HFFc6 (cell line): ENCODE data around the gene MYADML2. TPM values are rescaled to one million over a fixed set of nuclear protein-coding genes. Genes with fewer than 3 reads are reported as not detected.

Experiments used
- DNase-seq: peaks from one replicate; pipeline ENCODE4 v3.0.0-alpha.2; 2018
- H3K27ac Mint-ChIP-seq: 2 replicates; pipeline ENCODE4 v1.8.0; 2020; ENCODE audit warnings: mild to moderate bottlenecking, mixed read lengths
- H3K27me3 Mint-ChIP-seq: 2 replicates; pipeline ENCODE4 v1.8.0; 2021; ENCODE audit warnings: mild to moderate bottlenecking, moderate library complexity, mixed read lengths; ENCODE audit not compliant: insufficient read depth
- H3K36me3 Mint-ChIP-seq: 2 replicates; pipeline ENCODE4 v1.8.0; 2021; ENCODE audit warnings: low read depth, mixed read lengths
- H3K4me1 Mint-ChIP-seq: 2 replicates; pipeline ENCODE4 v1.8.0; 2020; ENCODE audit warnings: low read depth, mixed read lengths
- H3K4me3 Mint-ChIP-seq: 2 replicates; pipeline ENCODE4 v1.8.0; 2020; ENCODE audit warnings: mild to moderate bottlenecking, moderate library complexity, mixed read lengths
- H3K9me3 Mint-ChIP-seq: 2 replicates; pipeline ENCODE4 v1.8.0; 2020; ENCODE audit warnings: mild to moderate bottlenecking, mixed read lengths
- total RNA-seq, 6 experiments: library from RNA; stranded (reverse); fragmentation: NEBNext Ultra II Directional; extraction: Animal tissue kit (Norgen Biotek cat#: 25700); gene quantifications; 2 replicates in 1 of 6; 3 replicates in 5 of 6; pipeline ENCODE4 v1.2.3, GENCODE V29; 2021
- TF ChIP-seq, protein P1 (sequence below): fragments of 200-600 bp; sonication (generic); IDR thresholded peaks from 2 replicates; pipeline ENCODE4 v1.5.0; 2021; ENCODE audit warnings: antibody characterized with exemption, mild to moderate bottlenecking

MYADML2 gene
- total RNA-seq, 6 experiments from 2014 or later, result not detected

DNA sequence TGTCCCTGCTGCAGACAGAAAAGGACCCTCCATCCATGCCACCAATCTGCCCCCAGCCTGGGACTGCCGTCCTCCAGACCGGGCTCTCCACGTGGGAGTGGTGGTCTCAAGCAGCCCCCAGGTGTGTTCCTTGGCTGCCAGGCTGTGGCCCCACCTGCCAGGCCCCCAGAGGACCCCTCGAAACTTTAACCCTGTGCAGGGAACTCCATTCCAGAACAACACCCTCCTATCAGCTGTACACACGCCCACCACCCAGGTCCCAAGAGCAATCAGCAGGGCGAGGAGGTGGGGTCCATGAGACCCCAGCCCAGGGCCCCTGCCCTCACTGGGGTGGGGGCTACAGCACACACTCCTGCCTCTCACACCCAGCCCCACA is 11.3 kb downstream of the MYADML2 start:
- Mint-ChIP-seq H3K4me1 (peaks cover 14% of the 10 kb centered on the region), H3K36me3 (no peaks in the 10 kb centered on the region), H3K9me3 (no peaks in the 10 kb centered on the region), H3K4me3 (peak overlapping the region; percentile 90), H3K27me3 (no peaks in the 10 kb centered on the region; the same call in 1 of the 2 replicates), H3K27ac (peak overlapping the region; percentile 25; the same call in 1 of the 2 replicates)
- no peak for DNase-seq
- TF ChIP-seq, protein P1, sequence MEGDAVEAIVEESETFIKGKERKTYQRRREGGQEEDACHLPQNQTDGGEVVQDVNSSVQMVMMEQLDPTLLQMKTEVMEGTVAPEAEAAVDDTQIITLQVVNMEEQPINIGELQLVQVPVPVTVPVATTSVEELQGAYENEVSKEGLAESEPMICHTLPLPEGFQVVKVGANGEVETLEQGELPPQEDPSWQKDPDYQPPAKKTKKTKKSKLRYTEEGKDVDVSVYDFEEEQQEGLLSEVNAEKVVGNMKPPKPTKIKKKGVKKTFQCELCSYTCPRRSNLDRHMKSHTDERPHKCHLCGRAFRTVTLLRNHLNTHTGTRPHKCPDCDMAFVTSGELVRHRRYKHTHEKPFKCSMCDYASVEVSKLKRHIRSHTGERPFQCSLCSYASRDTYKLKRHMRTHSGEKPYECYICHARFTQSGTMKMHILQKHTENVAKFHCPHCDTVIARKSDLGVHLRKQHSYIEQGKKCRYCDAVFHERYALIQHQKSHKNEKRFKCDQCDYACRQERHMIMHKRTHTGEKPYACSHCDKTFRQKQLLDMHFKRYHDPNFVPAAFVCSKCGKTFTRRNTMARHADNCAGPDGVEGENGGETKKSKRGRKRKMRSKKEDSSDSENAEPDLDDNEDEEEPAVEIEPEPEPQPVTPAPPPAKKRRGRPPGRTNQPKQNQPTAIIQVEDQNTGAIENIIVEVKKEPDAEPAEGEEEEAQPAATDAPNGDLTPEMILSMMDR, result no peak

DNA sequence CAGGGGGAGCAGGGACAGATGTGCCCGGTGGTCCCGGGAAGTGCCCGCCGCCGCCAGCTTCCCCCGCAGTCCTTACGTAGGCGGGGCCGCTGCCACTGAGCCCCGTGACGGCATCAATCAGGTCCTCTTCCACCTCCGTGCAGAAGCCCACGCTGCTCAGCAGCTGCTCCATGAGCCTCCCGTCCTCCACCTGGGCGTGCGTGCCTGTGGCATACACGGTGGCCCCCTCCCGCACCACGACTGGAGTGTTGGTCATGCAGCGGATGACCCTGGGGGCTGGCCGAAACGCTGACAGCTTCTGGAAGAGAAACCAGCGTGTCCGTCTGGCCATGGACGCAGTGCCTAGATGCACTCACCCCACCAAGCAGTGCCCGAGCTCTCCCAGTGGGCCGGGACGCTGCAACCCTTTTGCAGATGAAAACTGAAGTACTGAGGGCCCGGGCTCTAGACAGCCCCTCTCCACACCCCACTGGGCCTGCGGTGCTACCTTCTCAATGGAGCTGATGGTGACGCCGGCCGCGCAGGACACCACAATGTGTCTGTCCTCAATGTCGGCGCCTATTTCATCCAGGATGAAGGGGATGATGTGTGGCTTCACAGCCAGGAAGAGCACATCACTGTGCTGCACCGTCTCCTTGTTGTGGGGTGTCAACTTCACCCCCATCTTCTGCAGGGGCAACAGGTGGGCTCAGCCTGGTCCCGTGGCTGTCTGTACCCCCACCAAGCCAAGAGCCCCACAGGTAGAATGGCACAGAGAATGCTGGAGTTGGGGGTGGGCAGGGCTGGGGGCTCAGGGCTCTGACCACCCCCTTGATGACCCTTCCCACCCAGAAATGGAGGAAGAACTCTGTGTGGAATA is 12.0 kb downstream of the MYADML2 start:
- H3K27me3 Mint-ChIP-seq, result no peaks in the 10 kb centered on the region; the same call in 1 of the 2 replicates
- peak overlapping the region; percentile 90; the same call in 1 of the 2 replicates for H3K4me3 Mint-ChIP-seq
- no peak for DNase-seq
- no peak overlapping the region for H3K27ac Mint-ChIP-seq
- H3K36me3 Mint-ChIP-seq, result no peaks in the 10 kb centered on the region
- peaks cover 14% of the 10 kb centered on the region for H3K4me1 Mint-ChIP-seq
- H3K9me3 Mint-ChIP-seq, result no peaks in the 10 kb centered on the region
- TF ChIP-seq, protein P1, result no peak

DNA sequence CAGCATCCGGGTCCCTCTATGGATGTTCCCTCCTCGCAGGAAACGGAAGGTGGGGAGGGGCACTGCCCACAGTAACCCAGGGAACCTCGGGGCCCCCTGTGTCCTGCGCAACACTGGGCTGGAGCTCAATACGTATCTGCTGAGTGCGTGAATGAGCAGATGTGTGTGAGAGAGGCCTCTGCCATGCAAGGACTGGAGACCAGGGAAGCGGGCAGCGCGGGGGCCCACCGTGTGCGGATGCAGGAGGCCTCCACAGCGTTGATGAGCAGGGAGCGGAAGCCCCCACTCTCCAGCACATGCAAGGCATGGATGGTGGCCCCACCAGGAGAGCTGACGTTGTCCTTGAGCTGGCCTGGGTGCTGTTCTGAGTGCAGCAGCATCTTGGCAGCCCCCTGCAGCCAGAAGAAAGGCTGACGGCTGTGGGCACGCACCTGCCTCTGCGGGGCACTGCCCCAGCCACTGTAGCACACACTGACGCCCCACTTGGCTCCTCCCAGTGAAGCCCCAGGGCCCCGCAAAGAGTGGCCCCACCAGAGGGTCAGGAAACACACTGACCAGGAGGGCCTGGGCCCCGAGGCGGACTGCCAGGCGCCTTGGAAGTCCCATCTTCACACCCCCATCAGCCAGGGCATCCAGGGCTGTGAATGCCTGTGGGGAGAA is 12.8 kb downstream of the MYADML2 start:
- DNase-seq, result no peak
- no peaks in the 10 kb centered on the region for H3K36me3 Mint-ChIP-seq
- TF ChIP-seq, protein P1, result no peak
- no peak overlapping the region for H3K27ac Mint-ChIP-seq
- no peak overlapping the region for H3K4me3 Mint-ChIP-seq
- no peaks in the 10 kb centered on the region; the same call in 1 of the 2 replicates for H3K27me3 Mint-ChIP-seq
- peaks cover 14% of the 10 kb centered on the region for H3K4me1 Mint-ChIP-seq
- H3K9me3 Mint-ChIP-seq, result no peaks in the 10 kb centered on the region

DNA sequence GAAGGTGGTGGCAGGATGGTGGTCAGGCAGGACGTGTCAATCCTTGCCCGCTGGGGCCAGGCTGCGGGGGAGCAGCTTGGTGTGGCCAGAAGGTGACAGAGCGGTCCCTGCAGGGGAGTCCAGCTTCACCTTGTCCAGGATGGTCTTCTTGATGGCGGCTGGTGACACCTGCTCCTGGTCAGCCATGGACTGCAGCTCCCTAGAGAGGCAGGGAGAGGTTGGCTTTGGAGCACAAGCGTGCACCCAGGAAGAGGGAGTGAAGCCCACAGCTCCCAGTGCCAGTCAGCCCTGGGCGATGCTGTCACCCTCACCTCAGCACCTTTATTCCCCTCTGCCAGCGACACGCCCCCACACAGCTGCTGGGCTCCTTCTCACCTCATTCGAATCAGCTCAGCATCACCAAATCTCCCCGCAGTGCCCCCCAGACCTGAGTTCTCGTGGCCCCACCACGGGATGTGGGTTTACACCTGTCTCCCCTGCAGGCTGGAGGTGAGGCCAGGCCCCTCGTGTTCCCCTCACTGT is 13.8 kb downstream of the MYADML2 start:
- Mint-ChIP-seq H3K4me3 (no peak overlapping the region), H3K36me3 (no peaks in the 10 kb centered on the region), H3K4me1 (peaks cover 14% of the 10 kb centered on the region), H3K27ac (no peak overlapping the region), H3K27me3 (no peaks in the 10 kb centered on the region; the same call in none of the 2 replicates), H3K9me3 (no peaks in the 10 kb centered on the region)
- TF ChIP-seq, protein P1, result no peak
- no peak for DNase-seq

DNA sequence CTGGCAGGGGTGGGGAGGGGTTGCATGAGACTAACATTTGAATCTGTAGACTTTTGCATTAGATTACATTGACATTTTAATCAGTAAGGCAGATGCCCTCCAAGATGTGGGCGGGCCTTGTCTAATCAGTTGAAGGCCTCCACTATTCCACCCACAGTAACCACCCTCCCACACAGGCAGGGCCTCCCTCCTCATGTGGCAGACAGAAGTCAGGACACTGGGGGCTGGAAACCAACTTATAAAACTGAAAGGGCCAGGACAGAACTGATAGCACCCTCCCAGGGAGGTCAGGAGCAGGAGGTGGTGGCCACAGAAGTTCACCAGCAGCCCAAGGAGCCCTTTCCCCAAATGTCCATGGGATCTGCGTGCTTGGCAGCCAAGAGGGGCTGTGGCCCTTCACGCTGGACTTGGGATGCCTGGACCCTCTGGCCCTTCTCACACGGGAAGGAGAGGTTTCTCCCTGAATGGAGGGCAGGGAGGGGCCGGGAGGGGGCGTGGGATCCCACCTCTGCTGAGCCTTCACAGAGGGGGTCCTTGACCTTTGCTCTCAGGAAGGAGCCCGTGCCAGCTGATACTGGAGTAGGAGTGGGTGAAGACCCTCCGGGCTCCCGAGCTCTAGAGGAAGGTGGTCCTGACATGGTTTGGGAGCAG is 14.6 kb downstream of the MYADML2 start:
- no peaks in the 10 kb centered on the region; the same call in none of the 2 replicates for H3K27me3 Mint-ChIP-seq
- no peak overlapping the region for H3K27ac Mint-ChIP-seq
- TF ChIP-seq, protein P1, result no peak
- no peaks in the 10 kb centered on the region for H3K9me3 Mint-ChIP-seq
- H3K4me3 Mint-ChIP-seq, result no peak overlapping the region
- peaks cover 9% of the 10 kb centered on the region for H3K4me1 Mint-ChIP-seq
- H3K36me3 Mint-ChIP-seq, result no peaks in the 10 kb centered on the region
- no peak for DNase-seq
